MM.1S (cell line): ENCODE results near the gene CNPY1.

Source experiments
- DNase-seq: peaks from one replicate; pipeline ENCODE4 v3.0.0-alpha.2; 2015
- H2AFZ ChIP-seq: fragments of 300-600 bp; sonication (generic); 2 replicates; pipeline ENCODE4 v1.6.0; 2016; ENCODE audit warnings: antibody characterized with exemption, low read length
- H3F3A ChIP-seq: fragments of 300-600 bp; sonication (generic); 2 replicates; pipeline ENCODE4 v1.6.1; 2016; ENCODE audit warnings: mild to moderate bottlenecking, antibody characterized with exemption, low read length, moderate library complexity, mixed read lengths; ENCODE audit not compliant: insufficient read depth
- H3K27ac ChIP-seq: fragments of 300-600 bp; sonication (generic); 2 replicates; pipeline ENCODE4 v1.5.1; 2016; ENCODE audit warnings: mild to moderate bottlenecking, low read length
- H3K27me3 ChIP-seq: fragments of 300-600 bp; sonication (generic); replicated peaks from 2 replicates; pipeline ENCODE4 v1.6.0; 2016; ENCODE audit warnings: low read length; ENCODE audit not compliant: insufficient read depth
- H3K36me3 ChIP-seq: fragments of 300-600 bp; sonication (generic); replicated peaks from 2 replicates; pipeline ENCODE4 v1.6.1; 2016; ENCODE audit warnings: mild to moderate bottlenecking, low read length, mixed read lengths; ENCODE audit not compliant: insufficient read depth
- H3K4me1 ChIP-seq: fragments of 300-600 bp; sonication (generic); 2 replicates; pipeline ENCODE4 v1.6.1; 2016; ENCODE audit warnings: low read length, mixed read lengths
- H3K4me2 ChIP-seq: fragments of 300-600 bp; sonication (generic); 2 replicates; pipeline ENCODE4 v1.6.0; 2016; ENCODE audit warnings: low read depth, low read length
- H3K4me3 ChIP-seq: fragments of 300-600 bp; sonication (generic); 2 replicates; pipeline ENCODE4 v1.5.1; 2016; ENCODE audit warnings: low read length, mixed read lengths
- H3K79me2 ChIP-seq: fragments of 300-600 bp; sonication (generic); 2 replicates; pipeline ENCODE4 v1.6.1; 2016; ENCODE audit warnings: mixed run types, low read length, mixed read lengths
- H3K9ac ChIP-seq: fragments of 300-600 bp; sonication (generic); 2 replicates; pipeline ENCODE4 v1.6.1; 2016; ENCODE audit warnings: low read length, mixed read lengths
- H3K9me2 ChIP-seq: fragments of 300-600 bp; sonication (generic); replicated peaks from 2 replicates; pipeline ENCODE4 v1.6.1; 2016; ENCODE audit warnings: mild to moderate bottlenecking, low read length, mixed read lengths; ENCODE audit not compliant: insufficient read depth
- H3K9me3 ChIP-seq: fragments of 300-600 bp; sonication (generic); replicated peaks from 2 replicates; pipeline ENCODE4 v1.6.1; 2016; ENCODE audit warnings: mild to moderate bottlenecking, low read length, mixed read lengths; ENCODE audit not compliant: insufficient read depth
- H4K20me1 ChIP-seq: fragments of 300-600 bp; sonication (generic); 2 replicates; pipeline ENCODE4 v1.6.1; 2016; ENCODE audit warnings: mild to moderate bottlenecking, low read length, moderate library complexity, mixed read lengths; ENCODE audit not compliant: insufficient read depth
- EZH2 ChIP-seq: fragments of 300-600 bp; sonication (generic); optimal IDR thresholded peaks from 2 replicates; pipeline ENCODE3; 2017; ENCODE audit warnings: low read depth, mild to moderate bottlenecking, antibody characterized with exemption, low read length, mixed read lengths
- EZH2phosphoT487 ChIP-seq: fragments of 300-600 bp; sonication (generic); IDR thresholded peaks from 2 replicates; pipeline ENCODE4 v1.6.1; 2018; ENCODE audit warnings: antibody characterized with exemption, low read length
- TF ChIP-seq, protein P1 (sequence below): fragments of 300-600 bp; sonication (generic); IDR thresholded peaks from 2 replicates; pipeline ENCODE4 v1.5.1; 2016; ENCODE audit warnings: antibody characterized with exemption, low read length, mixed read lengths

CNPY1 gene

DNA sequence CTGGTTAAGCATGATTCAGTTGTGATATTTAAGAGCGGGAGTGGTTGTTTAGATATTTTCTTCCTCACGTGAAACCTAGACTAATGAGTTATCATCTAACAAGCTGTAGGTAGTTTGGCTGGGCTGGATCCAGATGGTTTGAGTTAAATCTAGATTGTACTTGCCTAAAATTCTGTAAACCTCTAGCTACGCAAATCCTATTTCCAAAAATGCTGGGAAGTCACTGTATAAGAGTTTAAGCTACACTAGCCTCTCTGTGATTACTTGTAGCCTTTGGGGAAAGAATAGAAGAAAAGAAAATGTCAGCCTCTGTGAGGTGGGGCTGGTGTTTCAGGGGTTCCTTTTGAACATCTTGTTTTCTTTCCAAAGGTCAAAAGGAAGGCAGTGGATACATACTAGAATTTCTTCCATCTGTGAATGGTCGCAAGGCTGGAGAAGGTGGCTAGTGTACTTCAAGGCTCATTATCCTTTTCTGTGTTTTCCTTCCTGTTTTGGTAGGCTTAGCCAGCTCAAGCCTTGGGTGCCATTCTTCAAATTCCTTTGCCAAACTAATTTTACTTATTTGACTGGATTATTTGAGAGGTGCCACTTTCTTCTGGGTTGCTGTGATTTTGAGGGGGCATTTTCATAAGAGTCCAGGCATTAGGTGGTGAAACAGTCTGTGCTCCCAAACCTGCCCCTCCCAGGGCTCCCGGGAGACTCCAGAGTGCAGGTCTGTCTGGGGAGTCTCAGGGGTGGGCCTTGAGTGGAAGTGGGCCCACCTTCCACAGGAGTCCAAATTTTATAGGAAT is 93.7 kb downstream of the CNPY1 start:
- DNase-seq: no peak
- Histone ChIP-seq H3K4me2 (no peak overlapping the region), H3K79me2 (no peaks in the 10 kb centered on the region), H4K20me1 (no peaks in the 10 kb centered on the region), H3F3A (no peaks in the 10 kb centered on the region), H3K4me3 (no peak overlapping the region), H3K27me3 (peaks cover 81% of the 10 kb centered on the region), H3K27ac (no peak overlapping the region), H2AFZ (no peak overlapping the region), H3K9ac (no peak overlapping the region), H3K4me1 (no peaks in the 10 kb centered on the region), H3K9me2 (no peaks in the 10 kb centered on the region), H3K9me3 (no peaks in the 10 kb centered on the region), H3K36me3 (no peaks in the 10 kb centered on the region)
- TF ChIP-seq EZH2phosphoT487 (no peak), EZH2 (no peak)
- TF ChIP-seq, protein P1, sequence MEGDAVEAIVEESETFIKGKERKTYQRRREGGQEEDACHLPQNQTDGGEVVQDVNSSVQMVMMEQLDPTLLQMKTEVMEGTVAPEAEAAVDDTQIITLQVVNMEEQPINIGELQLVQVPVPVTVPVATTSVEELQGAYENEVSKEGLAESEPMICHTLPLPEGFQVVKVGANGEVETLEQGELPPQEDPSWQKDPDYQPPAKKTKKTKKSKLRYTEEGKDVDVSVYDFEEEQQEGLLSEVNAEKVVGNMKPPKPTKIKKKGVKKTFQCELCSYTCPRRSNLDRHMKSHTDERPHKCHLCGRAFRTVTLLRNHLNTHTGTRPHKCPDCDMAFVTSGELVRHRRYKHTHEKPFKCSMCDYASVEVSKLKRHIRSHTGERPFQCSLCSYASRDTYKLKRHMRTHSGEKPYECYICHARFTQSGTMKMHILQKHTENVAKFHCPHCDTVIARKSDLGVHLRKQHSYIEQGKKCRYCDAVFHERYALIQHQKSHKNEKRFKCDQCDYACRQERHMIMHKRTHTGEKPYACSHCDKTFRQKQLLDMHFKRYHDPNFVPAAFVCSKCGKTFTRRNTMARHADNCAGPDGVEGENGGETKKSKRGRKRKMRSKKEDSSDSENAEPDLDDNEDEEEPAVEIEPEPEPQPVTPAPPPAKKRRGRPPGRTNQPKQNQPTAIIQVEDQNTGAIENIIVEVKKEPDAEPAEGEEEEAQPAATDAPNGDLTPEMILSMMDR: no peak

DNA sequence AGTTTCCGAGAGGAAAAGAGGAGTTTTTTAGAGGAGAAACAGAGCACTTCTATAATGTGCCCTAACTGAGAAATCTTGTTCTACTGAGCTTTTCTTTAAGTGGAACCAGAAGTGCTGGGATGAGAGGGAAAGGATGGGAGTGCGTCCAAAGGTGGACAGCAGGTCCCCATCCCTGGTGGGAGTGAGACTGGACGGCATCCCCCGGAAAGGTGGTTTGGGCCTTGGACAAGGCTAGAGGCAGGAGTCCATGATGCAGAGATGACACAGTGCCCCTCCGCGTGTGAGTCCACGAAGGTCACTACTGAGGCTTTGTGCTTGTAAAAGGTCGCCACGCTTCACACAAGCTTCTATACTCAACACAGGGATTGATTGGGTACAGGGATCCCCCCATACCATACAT is 94.5 kb downstream of the CNPY1 start:
- TF ChIP-seq EZH2phosphoT487 (no peak), EZH2 (no peak)
- TF ChIP-seq, protein P1: no peak
- H3K79me2 ChIP-seq: no peaks in the 10 kb centered on the region
- no peaks in the 10 kb centered on the region for H4K20me1 ChIP-seq
- peaks cover 84% of the 10 kb centered on the region for H3K27me3 ChIP-seq
- no peak for DNase-seq
- no peaks in the 10 kb centered on the region for H3K9me2 ChIP-seq
- no peak overlapping the region for H2AFZ ChIP-seq
- no peak overlapping the region for H3K4me3 ChIP-seq
- no peak overlapping the region for H3K9ac ChIP-seq
- H3K4me2 ChIP-seq: no peak overlapping the region
- no peaks in the 10 kb centered on the region for H3K36me3 ChIP-seq
- H3F3A ChIP-seq: no peaks in the 10 kb centered on the region
- no peaks in the 10 kb centered on the region for H3K4me1 ChIP-seq
- no peak overlapping the region for H3K27ac ChIP-seq
- H3K9me3 ChIP-seq: no peaks in the 10 kb centered on the region
